Activated CD8-positive, alpha-beta memory T cell treated with anti-CD3 and anti-CD28 coated beads, Interleukin-2, amount 50 U/mL, for 1 hour (primary cell): ENCODE results near the gene TEDC2.

Experiments used
- DNase-seq: peaks from one replicate; pipeline ENCODE4 v3.0.0-alpha.2; 2020; ENCODE audit errors: extremely low read depth

The TEDC2 gene

GRCh38 chr16:2466667-2467527 is 7.0 kb downstream of the TEDC2 start:
- no peak for DNase-seq

GRCh38 chr16:2467528-2468232 is 7.8 kb downstream of the TEDC2 start:
- DNase-seq, result no peak

- DNase-seq, result no peak
Observed at GRCh38 chr16:2468233-2468724, 8.4 kb downstream of the TEDC2 start.

GRCh38 chr16:2468725-2469398 is 9.0 kb downstream of the TEDC2 start:
- no peak for DNase-seq

GRCh38 chr16:2469399-2470233 is 9.7 kb downstream of the TEDC2 start:
- no peak for DNase-seq

- DNase-seq, result no peak
Observed at GRCh38 chr16:2470234-2470601, 10.3 kb downstream of the TEDC2 start.

GRCh38 chr16:2470603-2471015 is 10.7 kb downstream of the TEDC2 start:
- no peak for DNase-seq

- DNase-seq, result no peak
Observed at GRCh38 chr16:2471016-2471652, 11.2 kb downstream of the TEDC2 start, which contains the start of gene NTN3. NTN3 (plus strand) TSS chr16:2471297; CDS start chr16:2471702, 405 bp downstream.

- DNase-seq, result no peak
Observed at GRCh38 chr16:2471653-2472487, 12.0 kb downstream of the TEDC2 start.

- no peak for DNase-seq
Observed at GRCh38 chr16:2472488-2472864, 12.6 kb downstream of the TEDC2 start.

GRCh38 chr16:2472885-2473445 is 13.1 kb downstream of the TEDC2 start:
- DNase-seq, result no peak

GRCh38 chr16:2473446-2473926 is 13.6 kb downstream of the TEDC2 start:
- no peak for DNase-seq

GRCh38 chr16:2473999-2474876 is 14.3 kb downstream of the TEDC2 start:
- DNase-seq, result no peak

- DNase-seq, result no peak
Observed at GRCh38 chr16:2474877-2475412, 15.0 kb downstream of the TEDC2 start, which contains the start of gene TBC1D24. TBC1D24 (plus strand) TSS chr16:2475127; CDS start chr16:2496149, 21,022 bp downstream.

- DNase-seq, result no peak
Observed at GRCh38 chr16:2475413-2476344, 15.8 kb downstream of the TEDC2 start.

- DNase-seq, result no peak
Observed at GRCh38 chr16:2476345-2476720, 16.4 kb downstream of the TEDC2 start.

GRCh38 chr16:2476741-2477140 is 16.8 kb downstream of the TEDC2 start:
- no peak for DNase-seq
